ENCODE data around the gene ZNF211.

GRCh38 chr19:57667228-57667627 lies 34.3 kb downstream of the ZNF211 start:
- no peak for TF ChIP-seq GATA2 (IDR thresholded peaks at IDR 0.05; ENCODE audit: low read depth, low read length)
- TF ChIP-seq GATA3 (IDR thresholded peaks at IDR 0.05; ENCODE audit: low read depth, low read length): no peak
